Right forelimb (tissue), 1 donor: ENCODE measurements around the gene NINL.
A peak's percentile ranks its signal among the peaks of the same experiment; 100 is the strongest.

Experiments
- DNase-seq: peaks from one replicate; pipeline ENCODE4 v3.0.0-alpha.2; 2018

The NINL gene

DNA sequence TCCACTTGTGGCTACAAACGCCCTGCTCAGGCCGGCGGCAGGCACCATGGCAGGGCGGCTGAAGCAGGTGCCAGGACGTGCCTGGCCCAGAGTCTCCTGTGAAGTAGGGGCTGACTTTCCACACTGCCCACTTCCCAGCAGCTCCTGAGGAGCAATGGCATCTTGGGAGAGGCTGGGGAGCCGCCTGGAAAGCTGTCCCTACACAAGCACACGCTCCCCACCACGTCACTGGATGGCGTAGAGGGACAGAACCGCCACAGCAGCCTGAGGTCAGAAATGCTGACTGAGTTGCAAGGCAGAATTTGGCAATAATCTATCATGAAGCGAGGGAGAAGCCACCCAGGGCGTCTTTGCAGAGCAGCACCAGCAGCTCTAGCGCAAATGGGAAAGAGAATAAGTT, 86.3 kb downstream of the NINL start:
- DNase-seq: no peak

GRCh38 chr20:25498280-25498606, 87.1 kb downstream of the NINL start:
- DNase-seq: peak; percentile 17

DNA sequence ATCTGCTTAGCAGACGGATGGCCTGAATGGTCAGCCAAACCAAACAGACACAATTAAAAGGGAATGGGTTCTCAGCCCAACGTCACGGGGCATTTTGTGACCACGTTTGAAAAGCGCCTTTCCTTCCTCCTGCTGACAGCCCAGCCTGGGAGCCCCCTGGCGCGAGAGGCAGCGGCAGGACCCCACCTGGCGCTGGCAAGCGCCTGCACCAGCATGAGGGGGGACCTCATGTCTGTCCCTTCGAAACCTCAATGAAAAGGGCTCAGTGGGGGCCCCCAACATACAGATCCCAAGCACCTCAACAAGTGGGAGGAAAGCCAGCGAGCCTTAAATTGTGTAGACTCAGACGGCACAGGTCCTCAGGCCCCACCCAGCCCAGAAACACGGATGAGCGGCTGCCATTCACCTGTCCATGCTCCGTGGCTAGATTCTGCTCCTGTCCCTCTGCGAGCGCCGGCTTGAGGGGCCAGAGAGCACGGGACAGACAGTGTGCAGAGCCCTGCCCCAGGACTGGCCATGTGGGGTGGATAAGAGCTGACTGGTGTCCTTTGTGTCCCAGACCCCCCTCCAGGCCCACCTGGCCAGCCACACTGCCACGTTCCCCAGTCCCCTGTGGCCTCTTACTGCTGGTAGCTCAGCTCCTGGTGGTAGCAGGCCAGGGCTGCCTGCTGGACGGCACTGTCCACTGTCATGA, 87.6 kb downstream of the NINL start:
- peak; percentile 35 for DNase-seq

- DNase-seq: no peak
These were observed 88.3 kb downstream of the NINL start for GRCh38 chr20:25496968-25497401.

- DNase-seq: no peak
These were observed 89.0 kb downstream of the NINL start for GRCh38 chr20:25496165-25496967.

DNA sequence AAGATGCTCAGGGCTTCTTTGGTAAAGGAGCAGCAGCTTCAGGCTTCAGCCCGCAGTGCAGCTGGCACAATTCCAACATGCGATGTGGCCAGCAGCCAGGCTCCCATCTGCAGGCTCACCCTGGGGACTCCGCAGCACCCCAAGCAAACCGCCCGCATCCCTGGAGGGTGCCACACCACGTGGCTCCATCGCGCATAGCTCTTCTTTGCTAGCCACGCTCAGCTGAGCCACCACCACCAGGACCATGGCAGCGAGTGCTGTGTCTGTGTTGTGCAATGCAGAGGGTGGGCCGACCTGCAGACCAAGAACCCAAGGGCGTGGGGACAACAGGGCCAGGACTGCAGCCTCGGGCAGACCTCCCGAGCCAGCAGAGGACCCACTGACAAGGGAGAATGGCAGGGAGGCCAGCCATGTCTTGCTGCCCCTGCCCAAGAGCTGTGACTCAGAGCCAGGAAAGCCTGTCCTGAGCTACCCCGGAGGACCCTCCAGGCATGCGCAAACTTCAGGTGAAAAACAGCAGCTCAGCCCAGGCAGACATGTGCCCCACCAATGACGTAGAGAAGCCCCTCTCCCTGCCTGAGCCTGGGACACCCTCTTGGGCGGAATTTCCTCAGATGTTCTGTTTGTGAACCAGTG, 90.0 kb downstream of the NINL start:
- no peak for DNase-seq

DNA sequence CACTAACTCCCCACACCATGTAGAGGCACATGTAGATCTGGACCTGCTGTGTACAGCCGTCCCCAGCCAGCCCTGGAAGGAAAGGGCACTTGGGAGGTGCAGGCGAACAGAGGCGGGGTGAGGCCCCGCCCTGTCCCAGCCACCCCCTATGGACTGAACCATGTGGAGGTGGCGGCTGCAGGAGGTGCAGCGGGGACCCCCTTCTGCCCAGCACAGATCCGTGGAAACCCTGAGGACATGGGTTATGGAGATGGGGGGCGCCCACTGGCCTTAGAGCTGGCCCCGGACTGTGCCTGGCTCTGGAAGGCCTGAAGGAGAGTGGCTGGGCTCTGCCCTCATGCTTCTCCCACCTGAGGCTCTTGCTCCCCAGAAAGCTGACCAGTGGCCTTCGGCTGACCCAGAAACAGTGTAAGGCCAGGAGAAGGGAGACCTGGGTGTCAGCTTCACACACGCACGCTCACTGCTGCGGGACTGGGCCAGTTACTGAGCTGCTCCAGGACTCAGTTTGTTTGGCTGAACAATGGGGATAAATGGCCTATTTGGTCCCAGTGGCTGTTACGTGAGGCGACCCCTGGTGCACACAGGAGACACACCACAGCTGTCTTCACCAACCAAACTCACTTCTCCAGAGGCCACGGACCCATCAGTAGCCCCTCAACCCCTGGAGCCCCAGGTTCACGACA, 90.7 kb downstream of the NINL start:
- no peak for DNase-seq

GRCh38 chr20:25493748-25494505, 91.4 kb downstream of the NINL start:
- no peak for DNase-seq

DNA sequence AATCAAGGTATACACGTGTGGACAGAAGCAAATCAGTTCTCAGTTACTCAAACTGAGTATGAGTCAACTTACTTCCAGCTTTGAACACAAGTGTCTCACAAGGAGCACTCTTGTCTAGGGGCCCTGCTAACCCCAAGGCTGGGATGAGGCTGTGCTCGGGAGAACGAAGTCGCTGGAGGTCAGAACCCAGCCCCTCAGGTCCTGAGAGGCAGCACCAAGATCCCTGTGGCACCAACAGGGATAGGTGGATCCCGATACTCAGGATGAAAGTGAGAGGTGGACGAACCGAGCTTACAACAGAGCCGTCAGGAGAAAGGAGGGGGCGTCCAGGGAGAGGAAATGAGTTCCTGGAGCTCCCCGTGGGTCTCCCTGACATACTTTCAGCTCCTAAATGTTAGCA, 92.2 kb downstream of the NINL start:
- DNase-seq: no peak

- no peak for DNase-seq
These were observed 93.8 kb downstream of the NINL start for GRCh38 chr20:25491446-25492038.

DNA sequence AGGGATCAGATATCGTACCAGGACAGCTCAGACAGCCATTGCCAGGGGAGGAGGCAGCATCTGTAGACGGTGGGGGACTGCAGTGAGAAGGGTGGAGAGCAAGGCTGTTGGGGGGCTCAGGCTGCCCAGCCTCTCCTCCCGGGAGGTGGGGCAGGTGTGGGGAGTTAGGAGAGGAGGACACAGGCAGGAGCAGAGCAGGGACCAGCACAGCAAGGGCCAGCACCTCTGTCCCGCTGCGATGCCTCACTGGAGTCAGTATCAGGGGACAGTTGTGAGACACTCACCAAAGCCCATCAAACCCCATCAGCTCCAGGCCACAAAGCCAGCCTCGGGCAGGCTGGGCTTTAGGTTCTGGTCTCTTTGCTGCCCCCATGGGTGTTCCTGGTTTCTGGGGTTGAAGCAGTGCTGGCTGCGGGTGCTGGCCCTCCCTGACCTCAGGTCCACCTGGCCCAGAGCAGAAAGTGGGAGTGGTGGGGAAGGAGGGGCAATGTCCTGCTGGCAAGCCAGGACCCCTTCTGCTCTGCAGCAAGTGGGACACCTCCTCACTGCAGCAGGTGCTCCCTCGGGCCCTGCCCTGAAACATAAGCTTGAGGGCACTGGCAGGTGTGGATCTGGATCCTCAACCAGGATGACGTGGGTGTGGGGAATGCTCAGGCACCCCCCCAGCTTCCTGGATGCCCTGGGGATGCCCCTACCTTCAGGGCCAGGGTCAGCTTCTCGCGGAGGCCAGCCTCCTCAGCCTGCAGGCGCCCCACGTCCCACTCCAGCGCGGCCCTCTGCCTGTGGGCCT, 94.5 kb downstream of the NINL start:
- DNase-seq: no peak

DNA sequence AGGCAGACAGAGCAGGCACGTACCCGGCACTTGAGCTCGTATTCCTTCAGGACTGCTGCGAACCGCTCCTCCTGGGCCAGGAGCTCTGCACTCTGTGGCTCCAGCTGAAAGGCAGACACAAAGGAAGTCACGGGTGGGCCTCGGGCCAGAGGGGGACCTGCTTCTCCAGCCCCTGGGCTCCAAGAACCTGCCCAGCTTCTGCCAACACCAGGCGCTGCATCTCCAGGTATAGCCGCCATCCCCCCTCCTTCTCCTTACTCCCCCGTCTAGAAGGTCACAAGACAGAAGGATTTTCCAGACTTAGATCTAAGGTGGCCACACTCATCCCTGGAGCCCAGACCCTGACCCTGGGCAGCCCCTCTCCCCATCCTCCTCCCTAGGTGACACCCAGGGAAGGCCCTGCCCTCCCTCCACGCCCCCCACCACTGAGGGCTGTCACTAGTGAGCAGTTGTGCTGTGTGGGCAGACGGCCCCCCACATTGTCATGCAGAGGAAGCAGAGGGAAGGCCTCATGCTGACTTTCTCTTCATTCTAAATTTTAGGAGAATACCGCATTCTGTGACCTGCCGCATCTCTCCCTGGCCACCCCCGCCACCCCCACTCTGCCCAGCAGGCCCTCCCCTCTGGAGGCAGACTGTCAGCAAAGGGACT, 96.0 kb downstream of the NINL start:
- no peak for DNase-seq

GRCh38 chr20:25487975-25488374, 97.4 kb downstream of the NINL start:
- no peak for DNase-seq

GRCh38 chr20:25487306-25487705, 98.0 kb downstream of the NINL start:
- DNase-seq: no peak

DNA sequence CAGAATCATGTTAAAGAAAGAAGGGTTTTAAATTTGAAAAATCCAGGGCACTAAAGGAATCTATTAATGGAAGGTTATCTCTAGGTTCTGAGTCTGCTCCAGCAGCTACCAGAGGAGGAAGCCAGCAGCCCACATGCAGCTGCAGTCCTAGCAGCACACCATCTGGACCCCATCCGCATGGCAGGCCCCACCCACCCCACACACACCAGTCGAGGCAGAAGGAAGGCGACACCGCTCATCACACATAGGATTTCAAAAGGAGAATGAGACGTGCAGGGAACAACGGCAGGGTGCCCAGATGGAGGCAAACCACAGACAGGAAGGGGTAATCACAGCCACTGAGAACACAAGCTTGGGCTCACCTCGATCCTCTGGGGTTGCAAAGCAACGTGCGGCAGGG, 99.0 kb downstream of the NINL start:
- DNase-seq: no peak

DNA sequence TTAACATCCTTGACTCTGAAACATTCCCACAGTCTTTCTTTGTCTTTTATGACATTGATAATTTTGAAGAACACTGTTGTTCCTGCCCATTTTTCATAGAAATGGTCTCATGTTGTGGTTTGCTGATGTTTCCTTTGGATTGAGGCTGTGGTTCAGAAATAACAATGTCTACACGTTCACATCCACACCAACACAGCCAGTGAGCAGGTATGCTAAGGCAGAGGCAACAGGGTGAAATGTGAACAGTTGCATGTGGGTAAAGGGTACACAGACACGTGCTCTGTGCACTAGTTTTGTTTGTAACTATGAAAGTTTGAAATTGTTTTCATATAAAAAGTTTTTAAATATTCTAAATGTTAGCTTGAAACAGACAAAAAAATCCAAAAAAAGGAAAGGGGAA, 99.5 kb downstream of the NINL start:
- no peak for DNase-seq

DNA sequence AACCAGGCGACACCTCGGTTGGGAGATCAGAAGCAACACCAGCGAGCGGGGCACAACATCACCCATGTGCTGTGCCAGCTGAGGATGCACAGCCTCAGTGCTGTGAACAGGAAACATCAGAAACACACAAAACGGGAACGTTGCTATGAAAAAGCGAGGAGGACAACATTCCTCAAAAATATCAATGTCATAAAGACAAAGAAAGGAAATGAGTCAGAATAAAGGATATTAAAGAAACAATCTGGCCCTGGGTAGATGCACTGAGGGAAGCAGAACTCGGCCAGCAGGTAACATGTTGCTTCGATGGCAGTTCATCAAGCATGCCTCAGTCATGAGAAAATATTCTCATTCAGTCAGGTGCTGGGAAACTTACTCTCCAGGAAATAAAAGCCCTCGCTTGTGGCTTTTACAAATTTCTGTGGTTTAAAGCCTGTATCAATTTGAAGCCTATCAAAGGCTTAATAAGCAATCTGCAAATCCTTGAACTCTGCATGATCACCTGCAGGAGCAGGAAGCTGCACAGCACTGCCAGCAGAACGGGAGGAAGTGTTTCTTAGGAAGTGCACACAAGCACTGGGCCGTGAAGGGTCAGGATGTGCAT, 100.3 kb downstream of the NINL start:
- no peak for DNase-seq

- DNase-seq: no peak
These were observed 101.0 kb downstream of the NINL start for GRCh38 chr20:25484224-25484846.

- no peak for DNase-seq
These were observed 101.7 kb downstream of the NINL start for GRCh38 chr20:25483431-25484132.

- DNase-seq: no peak
These were observed 103.4 kb downstream of the NINL start for GRCh38 chr20:25481918-25482253.
